K562 (cell line): ENCODE measurements around the gene PPA2. TPM values are rescaled to one million over a fixed set of nuclear protein-coding genes. Genes with fewer than 3 reads are reported as not detected.

ENCODE experiments used
- HDAC6 ChIP-seq: IDR thresholded peaks from 2 replicates; pipeline ENCODE4 v1.6.1; 2012; ENCODE audit warnings: low read depth, mild to moderate bottlenecking, control low read depth, inconsistent platforms, low read length, moderate library complexity
- MAFK ChIP-seq: IDR thresholded peaks from 2 replicates; pipeline ENCODE4 v1.6.1; 2011; ENCODE audit warnings: low read length, improper control_type of control experiment
- RFX5 ChIP-seq: IDR thresholded peaks from 2 replicates; pipeline ENCODE4 v1.6.1; 2011; ENCODE audit warnings: low read depth, mild to moderate bottlenecking, improper control_type of control experiment, low read length
- SIN3A ChIP-seq, 2 experiments: fragments of 150-350 bp in 1 of 2; IDR thresholded peaks; 2 replicates each; pipeline ENCODE4 v1.6.1; 2011 to 2016; ENCODE audit warnings: borderline replicate concordance in 2 of 2, low read depth in 2 of 2, low read length in 2 of 2, mild to moderate bottlenecking in 2 of 2, moderate library complexity in 2 of 2; ENCODE audit not compliant: control insufficient read depth in 1 of 2
- TSHZ1 ChIP-seq: fragments of 250-450 bp; sonication (Bioruptor Pico); IDR thresholded peaks from 2 replicates; pipeline ENCODE4 v1.4.0; 2020; ENCODE audit warnings: mild to moderate bottlenecking, moderate library complexity
- XRCC3 ChIP-seq: fragments of 450-650 bp; IDR thresholded peaks from 2 replicates; pipeline ENCODE4 v1.6.1; 2017; ENCODE audit warnings: mild to moderate bottlenecking, moderate library complexity
- ZNF41 ChIP-seq: fragments of 250-450 bp; sonication (Bioruptor Pico); conservative IDR thresholded peaks from 2 replicates; pipeline ENCODE4 v1.4.0; 2020; ENCODE audit warnings: mild to moderate bottlenecking
- polyA plus RNA-seq, 8 experiments: library from polyadenylated mRNA; depleted of rRNA in 4 of 8; stranded (reverse) in 5 of 8; unstranded in 3 of 8; fragments of >200 nt; fragmentation: Nextera tagmentation in 2 of 8; fragmentation: Illumina TruSeq in 1 of 8; extraction: Ambion mirVana in 2 of 8; extraction: Trizol in 1 of 8; gene quantifications; 2 replicates each; pipeline versions ENCODE4 v1.2.1 to v1.2.3, GENCODE V29; 2011 to 2014; ENCODE audit warnings: inconsistent platforms in 1 of 8, missing spikeins in 1 of 8
- total RNA-seq, 7 experiments: library from RNA; depleted of rRNA in 6 of 7; stranded (reverse); fragments of >200 nt in 6 of 7; fragmentation: Illumina TruSeq in 2 of 7; extraction: Trizol in 2 of 7; gene quantifications; 2 replicates each; pipeline versions ENCODE4 v1.2.1 to v1.2.3, GENCODE V29; 2011 to 2021; ENCODE audit warnings: low replicate concordance in 1 of 7
- TF ChIP-seq, protein P1 (sequence below), 2 experiments: fragments of 450-650 bp in 1 of 2; sonication (generic) in 1 of 2; formaldehyde crosslinking; conservative IDR thresholded peaks; 2 replicates each; pipeline versions ENCODE4 v1.4.0 to v1.8.1; 2020 to 2022; ENCODE audit warnings: mild to moderate bottlenecking in 1 of 2, missing genetic modification reagents in 1 of 2

The PPA2 gene
- total and polyA plus RNA-seq, 9 of the 15 experiments (the other 6 are each of a cell fraction or from before 2014, with no cell fraction given): 48.3 to 190 (median 109) TPM

GRCh38 chr4:105348719-105349118 lies 125.1 kb downstream of the PPA2 start (continued):
- no peak for TF ChIP-seq TSHZ1 (CRISPR knock-in tag)
- no peak for TF ChIP-seq XRCC3
- no peak for TF ChIP-seq ZNF41 (CRISPR knock-in tag)
- TF ChIP-seq, protein P1, sequence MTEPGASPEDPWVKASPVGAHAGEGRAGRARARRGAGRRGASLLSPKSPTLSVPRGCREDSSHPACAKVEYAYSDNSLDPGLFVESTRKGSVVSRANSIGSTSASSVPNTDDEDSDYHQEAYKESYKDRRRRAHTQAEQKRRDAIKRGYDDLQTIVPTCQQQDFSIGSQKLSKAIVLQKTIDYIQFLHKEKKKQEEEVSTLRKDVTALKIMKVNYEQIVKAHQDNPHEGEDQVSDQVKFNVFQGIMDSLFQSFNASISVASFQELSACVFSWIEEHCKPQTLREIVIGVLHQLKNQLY (CRISPR knock-in tag; conservative IDR thresholded peaks at IDR 0.05): no peak
- TF ChIP-seq SIN3A (IDR thresholded peaks at IDR 0.05; ENCODE audit: borderline replicate concordance in 2 of 2, control insufficient read depth in 1 of 2, low read depth in 2 of 2, low read length in 2 of 2): no peak
- TF ChIP-seq MAFK: no peak
- no peak for TF ChIP-seq RFX5
- TF ChIP-seq HDAC6: no peak
- TF ChIP-seq, all 486 proteins: peak for 0
